ENCODE results near the gene NTNG2. TPM values are rescaled to one million over a fixed set of nuclear protein-coding genes. Genes with fewer than 3 reads are reported as not detected.
"Not testable (repeated sequence)": the region's sequence is repeated elsewhere in the genome, so short reads cannot be mapped to it uniquely, and the experiment has no call there.

The NTNG2 gene
- total RNA-seq, 1 donor from 2014 or later: 1.9 TPM

DNA sequence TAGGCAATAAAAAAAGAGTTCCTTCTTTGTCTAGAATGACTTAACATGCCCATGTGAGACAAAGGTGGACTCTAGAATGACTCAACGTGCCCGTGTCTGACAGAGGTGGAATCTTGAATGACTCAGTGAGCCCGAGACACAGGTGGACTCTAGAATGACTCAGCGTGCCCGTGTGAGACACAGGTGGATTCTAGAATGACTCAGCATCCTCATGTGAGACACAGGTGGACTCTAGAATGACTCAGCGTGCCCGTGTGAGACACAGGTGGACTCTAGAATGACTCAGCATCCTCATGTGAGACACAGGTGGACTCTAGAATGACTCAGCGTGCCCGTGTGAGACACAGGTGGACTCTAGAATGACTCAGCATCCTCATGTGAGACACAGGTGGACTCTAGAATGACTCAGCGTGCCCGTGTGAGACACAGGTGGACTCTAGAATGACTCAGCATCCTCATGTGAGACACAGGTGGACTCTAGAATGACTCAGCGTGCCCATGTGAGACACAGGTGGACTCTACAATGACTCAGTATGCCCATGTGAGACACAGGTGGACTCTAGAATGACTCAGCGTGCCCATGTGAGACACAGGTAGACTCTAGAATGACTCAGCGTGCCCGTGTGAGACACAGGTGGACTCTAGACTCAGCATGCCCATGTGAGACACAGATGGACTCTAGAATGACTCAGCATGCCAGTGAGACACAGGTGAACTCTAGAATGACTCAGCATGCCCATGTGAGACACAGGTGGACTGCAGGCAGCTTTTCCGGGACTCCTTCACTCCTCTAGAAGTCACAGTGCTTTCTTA lies 108.1 kb downstream of the NTNG2 start:
- ATAC-seq; DNase-seq; intact Hi-C loops (cut with micrococcal nuclease): not testable (repeated sequence)

DNA sequence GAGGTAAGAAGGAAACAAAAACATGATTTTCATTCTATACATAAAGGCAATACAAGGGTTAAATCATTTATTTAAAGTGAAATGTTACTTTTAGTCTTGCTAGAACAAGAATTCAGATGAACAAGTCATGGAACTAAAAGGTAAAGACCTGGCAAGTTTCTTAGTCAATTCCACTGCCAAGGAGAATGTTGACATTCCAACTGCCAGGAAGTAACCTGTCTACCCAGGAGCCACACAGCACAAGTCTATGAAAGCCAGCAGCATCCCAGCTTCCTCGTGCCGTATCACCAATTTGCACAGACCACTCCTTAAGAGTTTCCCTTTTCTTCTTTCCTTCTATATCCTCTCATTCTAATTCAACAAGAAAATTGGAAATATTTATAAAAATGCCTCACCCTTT lies 113.0 kb downstream of the NTNG2 start:
- DNase-seq (no peak), ATAC-seq (no peak)
- intact Hi-C loops (cut with micrococcal nuclease): no loop called here

DNA sequence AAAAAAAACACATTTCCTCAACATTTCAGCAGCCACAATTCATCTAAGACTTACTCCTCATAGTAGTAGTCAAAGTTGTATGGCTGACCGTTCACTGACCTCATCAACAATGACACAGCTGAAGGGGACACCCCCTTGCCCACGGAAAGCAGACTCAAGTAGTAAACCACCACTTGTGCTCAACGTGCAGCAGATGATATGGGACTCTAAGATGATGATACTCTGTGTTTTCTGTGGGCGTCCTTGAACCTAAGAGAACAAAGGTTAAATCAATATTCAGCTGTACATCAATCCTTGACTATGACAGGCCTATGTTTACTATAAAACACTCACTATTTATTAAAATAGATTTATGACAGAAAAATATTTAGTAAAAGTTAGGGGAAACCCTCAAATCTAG lies 121.3 kb downstream of the NTNG2 start:
- DNase-seq (no peak), ATAC-seq (no peak)
- intact Hi-C loops (cut with micrococcal nuclease): no loop called here

DNA sequence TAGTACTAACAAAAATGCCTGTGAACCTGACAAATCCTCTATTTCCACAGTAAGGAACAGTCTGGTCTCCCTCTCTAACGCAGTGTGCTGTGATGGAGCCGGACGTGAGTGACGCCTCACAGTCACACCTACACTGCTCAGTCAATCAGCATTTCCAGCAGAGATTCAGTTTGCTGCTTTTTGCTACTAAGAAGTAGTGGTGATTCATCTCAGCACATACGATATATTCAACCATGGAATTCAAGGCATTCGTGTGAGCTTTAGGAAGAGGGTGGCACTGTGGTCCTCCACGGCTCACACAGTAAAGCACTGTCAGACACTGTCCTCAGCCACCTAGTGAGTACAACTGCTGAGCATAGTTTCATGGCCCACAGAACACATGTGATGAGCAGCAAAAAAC lies 122.0 kb downstream of the NTNG2 start:
- ATAC-seq (no peak), DNase-seq (no peak)
- intact Hi-C loops (cut with micrococcal nuclease): no loop called here

DNA sequence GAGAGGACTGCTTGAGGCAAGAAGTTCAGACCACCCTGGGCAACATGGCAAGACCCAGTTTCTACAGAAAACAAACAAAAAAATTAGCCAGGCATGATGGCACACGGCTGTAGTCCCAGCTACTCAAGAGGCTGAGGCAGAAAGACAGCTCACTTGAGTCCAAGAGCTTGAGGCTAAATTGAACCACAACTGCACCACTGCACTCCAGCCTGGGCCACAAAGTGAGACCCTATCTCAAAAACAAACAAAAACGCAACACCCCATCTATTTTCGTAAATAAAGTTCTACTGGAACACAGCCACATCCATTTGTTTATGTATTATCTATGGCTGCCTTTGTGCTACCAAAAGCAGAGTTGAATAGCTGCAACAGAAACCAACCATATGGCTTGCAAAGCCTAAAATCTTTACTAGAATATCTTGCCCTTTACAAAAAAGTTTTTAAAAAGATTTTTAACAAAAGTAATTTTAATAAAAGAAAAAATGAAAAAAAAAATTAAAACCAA lies 125.5 kb downstream of the NTNG2 start:
- DNase-seq (no peak), ATAC-seq (no peak)
- intact Hi-C loops (cut with micrococcal nuclease): no loop called here

DNA sequence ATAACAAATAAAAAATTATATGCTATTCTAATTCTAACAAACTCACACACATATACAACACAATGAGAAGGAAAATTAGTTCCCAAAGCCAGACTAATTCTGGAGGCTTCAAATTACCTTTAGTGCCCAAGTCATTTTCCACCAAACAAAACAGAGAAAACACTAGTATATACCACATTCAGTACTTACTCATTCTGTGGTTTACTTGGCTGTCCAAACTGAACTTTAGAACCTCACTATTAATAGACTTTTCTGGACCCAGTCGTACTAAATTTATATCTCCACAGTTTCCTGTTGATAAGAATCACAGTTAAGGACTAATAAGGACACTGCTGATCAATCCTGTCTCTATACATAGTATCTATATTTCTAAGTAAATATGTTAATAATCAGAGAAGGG lies 126.5 kb downstream of the NTNG2 start:
- DNase-seq (no peak), ATAC-seq (peak; percentile 27)
- intact Hi-C loops (cut with micrococcal nuclease): no loop called here

DNA sequence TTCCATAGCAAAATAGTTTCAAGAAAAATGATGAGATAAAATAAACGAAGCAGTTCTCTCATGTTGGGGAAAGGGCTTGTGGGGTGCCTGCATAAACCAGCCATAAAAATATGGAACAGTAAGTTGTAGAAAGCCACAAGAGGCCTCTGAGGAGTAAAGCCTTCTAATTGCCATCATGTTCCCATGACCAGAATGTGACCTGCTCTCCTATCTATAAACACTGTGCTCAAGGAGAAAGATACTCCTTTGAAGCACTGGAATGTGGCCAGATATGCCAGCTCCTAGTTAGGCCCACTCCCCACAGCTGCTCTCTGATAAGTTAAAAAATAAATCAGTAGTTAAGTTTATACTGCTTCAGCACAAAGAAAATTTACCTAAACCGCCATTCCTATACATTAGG lies 127.1 kb downstream of the NTNG2 start:
- ATAC-seq (peak; percentile 49), DNase-seq (no peak)
- intact Hi-C loops (cut with micrococcal nuclease): no loop called here

DNA sequence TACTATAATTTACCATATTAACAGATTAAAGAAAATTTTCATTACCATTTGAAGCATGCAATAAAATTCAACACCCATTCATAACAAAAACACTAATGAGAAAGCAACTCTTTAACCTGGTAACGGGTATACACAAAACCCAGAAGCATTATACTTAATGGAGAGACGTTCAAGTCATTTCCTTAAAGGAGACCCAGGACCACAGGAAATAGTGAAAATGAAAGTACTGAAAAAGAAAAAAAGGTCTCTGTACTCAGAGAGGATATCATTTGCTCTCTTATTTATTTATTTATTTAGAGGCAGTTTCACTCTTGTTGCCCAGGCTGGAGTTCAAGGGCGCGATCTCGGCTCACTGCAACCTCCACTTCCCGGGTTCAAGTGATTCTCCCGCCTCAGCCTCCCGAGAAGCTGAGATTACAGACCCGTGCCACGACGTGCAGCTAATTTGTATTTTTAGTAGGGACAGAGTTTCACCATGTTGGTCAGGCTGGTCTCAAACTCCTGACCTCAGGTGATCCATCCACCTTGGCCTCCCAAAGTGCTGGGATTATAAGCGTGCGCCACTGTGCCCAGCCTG lies 131.4 kb downstream of the NTNG2 start:
- intact Hi-C loops (cut with micrococcal nuclease): no loop called here
- no peak for ATAC-seq

More for the DNA sequence above, 131.4 kb downstream of the NTNG2 start:
- no peak for DNase-seq

Other genes with a start within 250 kb of the NTNG2 start
- 13.5 TPM for gene MED27, start 82.2 kb upstream of the NTNG2 start, total RNA-seq
- gene SETX, start 192.9 kb downstream of the NTNG2 start, total RNA-seq: 22.3 TPM
- gene TTF1, start 244.8 kb downstream of the NTNG2 start, total RNA-seq: 19.8 TPM
- gene CFAP77, start 248.2 kb downstream of the NTNG2 start, total RNA-seq: 2.4 TPM

Data from left ventricle myocardium superior (tissue), 1 donor.